Measurements from ENCODE around the gene KRTAP12-2.

DNA sequence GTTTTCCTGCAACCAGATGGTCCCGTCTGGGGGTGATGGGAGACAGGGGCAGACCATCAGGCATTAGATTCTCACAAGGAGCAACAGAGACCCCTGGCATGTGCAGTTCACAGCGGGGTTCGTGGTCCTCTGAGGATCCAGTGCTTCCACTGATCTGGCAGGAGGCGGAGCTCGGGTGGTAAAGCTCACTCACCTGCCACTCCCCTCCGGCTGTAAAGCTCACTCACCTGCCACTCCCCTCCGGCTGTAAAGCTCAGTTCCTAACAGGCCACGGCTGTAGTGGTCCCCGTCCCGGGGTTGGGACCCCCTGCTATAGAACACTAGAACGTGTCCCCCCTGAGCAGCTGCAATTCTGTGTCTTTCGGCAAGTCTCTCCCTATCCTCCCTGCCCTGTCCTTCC is 34.8 kb upstream of the KRTAP12-2 start:
- no peak for TF ChIP-seq EP300 (IDR thresholded peaks at IDR 0.05)
- TF ChIP-seq, protein P1, sequence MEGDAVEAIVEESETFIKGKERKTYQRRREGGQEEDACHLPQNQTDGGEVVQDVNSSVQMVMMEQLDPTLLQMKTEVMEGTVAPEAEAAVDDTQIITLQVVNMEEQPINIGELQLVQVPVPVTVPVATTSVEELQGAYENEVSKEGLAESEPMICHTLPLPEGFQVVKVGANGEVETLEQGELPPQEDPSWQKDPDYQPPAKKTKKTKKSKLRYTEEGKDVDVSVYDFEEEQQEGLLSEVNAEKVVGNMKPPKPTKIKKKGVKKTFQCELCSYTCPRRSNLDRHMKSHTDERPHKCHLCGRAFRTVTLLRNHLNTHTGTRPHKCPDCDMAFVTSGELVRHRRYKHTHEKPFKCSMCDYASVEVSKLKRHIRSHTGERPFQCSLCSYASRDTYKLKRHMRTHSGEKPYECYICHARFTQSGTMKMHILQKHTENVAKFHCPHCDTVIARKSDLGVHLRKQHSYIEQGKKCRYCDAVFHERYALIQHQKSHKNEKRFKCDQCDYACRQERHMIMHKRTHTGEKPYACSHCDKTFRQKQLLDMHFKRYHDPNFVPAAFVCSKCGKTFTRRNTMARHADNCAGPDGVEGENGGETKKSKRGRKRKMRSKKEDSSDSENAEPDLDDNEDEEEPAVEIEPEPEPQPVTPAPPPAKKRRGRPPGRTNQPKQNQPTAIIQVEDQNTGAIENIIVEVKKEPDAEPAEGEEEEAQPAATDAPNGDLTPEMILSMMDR (IDR thresholded peaks at IDR 0.05), result no peak
